NB4 (cell line): Measurements from ENCODE around the gene SAMD4A.

ENCODE experiments used
- CTCF ChIP-seq: IDR thresholded peaks from one replicate; pipeline ENCODE4 v1.5.1; 2012; ENCODE audit warnings: low read depth, low read length
- MAX ChIP-seq: IDR thresholded peaks from 2 replicates; pipeline ENCODE4 v1.6.1; 2011; ENCODE audit warnings: low read depth, low read length
- POLR2A ChIP-seq: IDR thresholded peaks from 2 replicates; pipeline ENCODE4 v1.6.1; 2011; ENCODE audit warnings: mild to moderate bottlenecking; ENCODE audit not compliant: insufficient read length; ENCODE audit errors: extremely low read depth

- TF ChIP-seq POLR2A (no peak), CTCF (no peak), MAX (no peak)
Measured at GRCh38 chr14:54643696-54644176, 76.8 kb downstream of the SAMD4A start.
